Ascending aorta (tissue), 2 donors: Measurements from ENCODE around the gene SSR1. TPM values are rescaled to one million over a fixed set of nuclear protein-coding genes. Genes with fewer than 3 reads are reported as not detected.
"Not testable (repeated sequence)": the region's sequence is repeated elsewhere in the genome, so short reads cannot be mapped to it uniquely, and the experiment has no call there.

Experiments
- DNase-seq, 2 donors: peaks; one replicate each; pipeline ENCODE4 v3.0.0-alpha.2; 2019; ENCODE audit warnings: low spot score in 2 of 2
- H3K27ac ChIP-seq, 2 donors: fragments of 200-600 bp; sonication (generic); one replicate each; pipeline ENCODE4 v1.5.1; 2016 to 2017; ENCODE audit warnings: mild to moderate bottlenecking in 1 of 2
- H3K27me3 ChIP-seq: fragments of 200-600 bp; sonication (generic); one replicate; pipeline ENCODE4 v1.5.1; 2017
- H3K36me3 ChIP-seq, 2 donors: fragments of 200-600 bp; sonication (generic); one replicate each; pipeline ENCODE4 v1.5.1; 2016
- H3K4me1 ChIP-seq, 2 donors: fragments of 200-600 bp; sonication (generic); one replicate each; pipeline ENCODE4 v1.5.1; 2016 to 2017; ENCODE audit warnings: mild to moderate bottlenecking in 1 of 2
- H3K4me3 ChIP-seq, 2 donors: fragments of 200-600 bp; sonication (generic); one replicate each; pipeline ENCODE4 v1.5.1; 2016 to 2017; ENCODE audit warnings: mild to moderate bottlenecking in 1 of 2
- H3K9me3 ChIP-seq, 2 donors: fragments of 200-600 bp; sonication (generic); one replicate each; pipeline ENCODE4 v1.5.1; 2016
- intact Hi-C: fragments of 100-400 bp; cut with DNase I; formaldehyde crosslinking; loops from one replicate; pipeline ENCODE4 v1.15.1; 2023
- total RNA-seq: library from RNA; depleted of rRNA; stranded (reverse); fragments of >200 nt; gene quantifications from one replicate; pipeline ENCODE4 v1.1.0, GENCODE V29; 2016
- TF ChIP-seq, protein P1 (sequence below), 3 experiments: fragments of 200-600 bp in 2 of 3; fragments of 450-650 bp in 1 of 3; sonication (generic) in 2 of 3; IDR thresholded peaks; one replicate each; pipeline ENCODE4 v1.5.1; 2016 to 2019; ENCODE audit warnings: antibody characterized with exemption in 3 of 3, mild to moderate bottlenecking in 1 of 3, moderate library complexity in 1 of 3

Gene SSR1
- total RNA-seq, 1 donor from 2014 or later: 46.4 TPM

DNA sequence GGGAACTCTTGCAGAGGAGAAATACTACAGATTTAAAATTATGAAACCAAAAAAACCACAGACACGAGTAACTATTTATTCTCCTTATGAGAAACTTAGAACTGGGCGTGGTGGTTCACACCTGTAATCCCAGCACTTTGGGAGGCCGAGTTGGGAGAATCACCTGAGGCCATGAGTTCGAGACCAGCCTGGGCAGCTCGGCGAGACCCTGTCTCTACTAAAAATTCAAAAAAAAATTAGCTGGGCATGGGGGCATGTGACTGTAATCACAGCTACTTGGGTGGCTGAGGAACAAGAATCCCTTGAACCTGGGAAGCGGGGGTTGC is 36.8 kb downstream of the SSR1 start:
- no peaks in the 10 kb centered on the region for H3K9me3 ChIP-seq
- H3K36me3 ChIP-seq: no peaks in the 10 kb centered on the region
- TF ChIP-seq, protein P1, sequence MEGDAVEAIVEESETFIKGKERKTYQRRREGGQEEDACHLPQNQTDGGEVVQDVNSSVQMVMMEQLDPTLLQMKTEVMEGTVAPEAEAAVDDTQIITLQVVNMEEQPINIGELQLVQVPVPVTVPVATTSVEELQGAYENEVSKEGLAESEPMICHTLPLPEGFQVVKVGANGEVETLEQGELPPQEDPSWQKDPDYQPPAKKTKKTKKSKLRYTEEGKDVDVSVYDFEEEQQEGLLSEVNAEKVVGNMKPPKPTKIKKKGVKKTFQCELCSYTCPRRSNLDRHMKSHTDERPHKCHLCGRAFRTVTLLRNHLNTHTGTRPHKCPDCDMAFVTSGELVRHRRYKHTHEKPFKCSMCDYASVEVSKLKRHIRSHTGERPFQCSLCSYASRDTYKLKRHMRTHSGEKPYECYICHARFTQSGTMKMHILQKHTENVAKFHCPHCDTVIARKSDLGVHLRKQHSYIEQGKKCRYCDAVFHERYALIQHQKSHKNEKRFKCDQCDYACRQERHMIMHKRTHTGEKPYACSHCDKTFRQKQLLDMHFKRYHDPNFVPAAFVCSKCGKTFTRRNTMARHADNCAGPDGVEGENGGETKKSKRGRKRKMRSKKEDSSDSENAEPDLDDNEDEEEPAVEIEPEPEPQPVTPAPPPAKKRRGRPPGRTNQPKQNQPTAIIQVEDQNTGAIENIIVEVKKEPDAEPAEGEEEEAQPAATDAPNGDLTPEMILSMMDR (IDR thresholded peaks at IDR 0.05): no peak
- DNase-seq: no peak
- H3K27me3 ChIP-seq: no peaks in the 10 kb centered on the region
- H3K27ac ChIP-seq: no peak overlapping the region
- H3K4me3 ChIP-seq: no peak overlapping the region
- H3K4me1 ChIP-seq: no peaks in the 10 kb centered on the region
- intact Hi-C loops: loop anchor here (1.0 kb wide), 1 partner anchor 339 kb away; no protein-coding TSS in a partner anchor

DNA sequence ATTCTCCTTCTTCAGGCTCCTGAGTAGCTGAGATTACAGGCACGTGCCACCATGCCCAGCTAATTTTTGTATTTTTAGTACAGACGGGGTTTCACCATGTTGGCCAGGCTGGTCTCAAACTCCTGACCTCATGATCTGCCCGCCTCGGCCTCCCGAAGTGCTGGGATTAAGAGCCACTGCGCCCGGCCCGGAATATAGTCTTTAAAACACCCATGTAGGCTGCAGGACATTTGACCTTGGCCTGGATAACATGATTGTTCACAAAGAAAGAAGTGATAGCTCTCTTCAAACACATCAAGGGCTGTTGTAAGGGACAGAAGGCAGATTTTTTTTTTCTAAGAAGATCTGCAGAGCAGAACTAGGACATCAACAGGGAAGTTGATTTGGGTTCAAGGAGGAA is 38.5 kb downstream of the SSR1 start:
- intact Hi-C loops, H3K4me3 ChIP-seq, H3K9me3 ChIP-seq, H3K36me3 ChIP-seq, H3K4me1 ChIP-seq, H3K27me3 ChIP-seq, DNase-seq, H3K27ac ChIP-seq: not testable (repeated sequence)

DNA sequence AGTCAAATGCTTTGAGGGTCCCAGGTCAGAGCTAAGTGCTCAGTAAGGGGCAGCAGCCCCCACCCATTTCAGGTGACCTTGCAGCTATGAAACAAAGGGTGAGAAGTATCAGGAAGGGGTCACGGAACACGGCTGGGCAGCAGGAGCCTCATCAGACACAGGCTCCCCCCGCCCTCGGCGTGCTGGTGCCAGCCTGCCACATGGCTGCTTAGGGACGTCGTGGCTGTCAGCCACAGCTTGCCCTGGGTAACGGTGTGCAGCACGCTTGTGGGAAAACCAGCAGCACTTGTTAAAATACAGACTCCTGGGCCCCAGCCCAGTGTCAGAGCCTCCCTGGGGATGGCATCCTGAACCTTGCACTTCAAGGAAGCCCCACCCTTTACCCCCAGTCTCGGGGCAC is 39.3 kb downstream of the SSR1 start:
- DNase-seq: no peak
- intact Hi-C loops: no loop called here

DNA sequence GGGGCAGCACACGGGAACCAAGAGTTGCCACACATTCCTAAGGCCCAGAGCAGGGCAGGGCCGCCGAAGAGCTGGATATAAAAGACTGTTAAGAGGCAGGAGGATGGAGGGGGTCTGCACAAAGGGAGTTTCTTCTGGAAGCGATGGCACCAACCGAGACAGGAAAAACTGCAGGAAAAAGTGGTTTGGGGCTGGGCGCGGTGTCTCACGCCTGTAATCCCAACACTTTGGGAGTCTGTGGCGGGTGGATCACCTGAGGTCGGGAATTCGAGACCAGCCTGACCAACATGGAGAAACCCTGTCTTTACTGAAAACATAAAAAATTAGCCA is 41.8 kb downstream of the SSR1 start:
- H3K9me3 ChIP-seq: no peaks in the 10 kb centered on the region
- intact Hi-C loops: no loop called here
- H3K4me1 ChIP-seq: peaks cover 0 to 3% of the 10 kb centered on the region in 2 donors
- TF ChIP-seq, protein P1 (IDR thresholded peaks at IDR 0.05): no peak
- no peak overlapping the region for H3K4me3 ChIP-seq
- H3K36me3 ChIP-seq: no peaks in the 10 kb centered on the region
- H3K27me3 ChIP-seq: no peaks in the 10 kb centered on the region
- no peak overlapping the region for H3K27ac ChIP-seq
- DNase-seq: no peak

More for the DNA sequence above, 39.3 kb downstream of the SSR1 start:
- TF ChIP-seq, protein P1 (IDR thresholded peaks at IDR 0.05): no peak
- Histone ChIP-seq H3K4me3 (no peak overlapping the region), H3K27ac (no peak overlapping the region), H3K9me3 (no peaks in the 10 kb centered on the region), H3K27me3 (no peaks in the 10 kb centered on the region), H3K36me3 (no peaks in the 10 kb centered on the region), H3K4me1 (no peaks in the 10 kb centered on the region)

DNA sequence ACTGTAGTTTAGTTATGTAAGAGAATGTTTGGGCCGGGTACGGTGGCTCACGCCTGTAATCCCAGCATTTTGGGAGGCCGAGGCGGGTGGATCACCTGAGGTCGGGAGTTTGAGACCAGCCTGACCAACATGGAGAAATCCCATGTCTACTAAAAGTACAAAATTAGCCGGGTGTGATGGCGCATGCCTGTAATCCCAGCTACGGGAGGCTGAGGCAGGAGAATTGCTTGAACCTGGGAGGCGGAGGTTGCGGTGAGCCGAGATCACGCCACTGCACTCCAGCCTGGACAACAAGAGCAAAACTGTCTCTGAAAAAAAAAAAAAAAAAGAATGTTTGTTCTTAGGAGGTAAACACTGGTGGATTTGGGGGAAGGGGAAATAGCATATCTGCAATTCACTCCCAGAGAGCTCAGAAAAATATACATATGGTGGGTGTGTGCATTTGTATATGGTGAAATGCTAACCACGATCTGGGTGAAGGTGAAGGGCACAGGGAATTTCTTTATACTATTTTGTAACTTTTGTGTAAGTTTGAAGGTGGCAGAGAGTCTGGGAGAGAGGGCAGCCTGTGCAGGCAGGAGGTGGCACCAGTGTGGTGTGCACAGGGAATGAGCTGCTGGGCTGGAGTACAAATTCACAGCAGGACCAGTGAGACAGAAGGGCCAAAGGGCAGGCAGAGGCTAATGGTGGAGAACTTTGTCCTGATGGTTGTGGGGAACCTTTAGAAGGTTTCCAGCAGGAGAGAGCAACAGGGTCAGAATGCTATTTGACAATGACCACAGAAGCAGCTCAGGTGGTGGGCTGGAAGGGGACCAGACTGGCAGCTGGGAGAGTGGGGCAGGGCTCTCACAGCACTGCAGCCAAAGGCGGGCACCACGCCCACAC is 42.4 kb downstream of the SSR1 start:
- H3K36me3 ChIP-seq: no peaks in the 10 kb centered on the region
- no peaks in the 10 kb centered on the region for H3K9me3 ChIP-seq
- peaks cover 0 to 3% of the 10 kb centered on the region in 2 donors for H3K4me1 ChIP-seq
- no peak overlapping the region for H3K4me3 ChIP-seq
- intact Hi-C loops: no loop called here
- no peak for DNase-seq
- TF ChIP-seq, protein P1 (IDR thresholded peaks at IDR 0.05): no peak
- no peak overlapping the region for H3K27ac ChIP-seq
- no peaks in the 10 kb centered on the region for H3K27me3 ChIP-seq

DNA sequence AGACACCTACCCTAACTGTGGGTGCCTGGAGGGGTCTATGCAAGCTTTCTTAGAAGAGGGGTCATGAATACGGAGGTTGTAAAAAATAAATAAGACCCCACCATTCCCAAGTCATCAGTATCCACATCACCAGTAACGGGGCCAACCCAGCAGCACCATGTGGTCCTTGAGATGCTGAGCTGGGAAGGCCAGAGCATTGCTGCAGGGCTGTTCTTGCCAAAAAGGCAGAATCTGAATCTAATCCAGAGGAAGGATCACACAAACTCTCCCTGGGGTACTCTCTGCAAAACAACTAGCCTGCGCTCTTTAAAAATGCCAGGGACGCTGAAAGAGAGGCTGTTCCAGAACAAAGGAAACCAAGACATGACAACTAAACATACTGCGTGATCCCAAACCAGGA is 43.2 kb downstream of the SSR1 start:
- H3K27me3 ChIP-seq: no peaks in the 10 kb centered on the region
- intact Hi-C loops: loop anchor here (10.0 kb wide), 1 partner anchor 795 kb away; the partner anchor contains the start of gene BLOC1S5
- H3K9me3 ChIP-seq: no peaks in the 10 kb centered on the region
- H3K4me1 ChIP-seq: peaks cover 0 to 3% of the 10 kb centered on the region in 2 donors
- H3K27ac ChIP-seq: no peak overlapping the region
- no peaks in the 10 kb centered on the region for H3K36me3 ChIP-seq
- no peak for DNase-seq
- H3K4me3 ChIP-seq: no peak overlapping the region
- TF ChIP-seq, protein P1 (IDR thresholded peaks at IDR 0.05): no peak
